ENCODE results near the gene RABEP2.
"Not testable (repeated sequence)": the region's sequence is repeated elsewhere in the genome, so short reads cannot be mapped to it uniquely, and the experiment has no call there.

The RABEP2 gene

GRCh38 chr16:28876973-28877654 is 47.9 kb downstream of the RABEP2 start:
- peak; percentile 13 for DNase-seq

GRCh38 chr16:28876019-28876659 is 48.9 kb downstream of the RABEP2 start:
- no peak for DNase-seq

- no peak for DNase-seq
Observed at GRCh38 chr16:28875134-28876018, 49.7 kb downstream of the RABEP2 start.

GRCh38 chr16:28874406-28874805 is 50.6 kb downstream of the RABEP2 start:
- DNase-seq: no peak

- DNase-seq: no peak
Observed at GRCh38 chr16:28873543-28874201, 51.4 kb downstream of the RABEP2 start.

GRCh38 chr16:28872952-28873351 is 52.1 kb downstream of the RABEP2 start:
- no peak for DNase-seq

- no peak for DNase-seq
Observed at GRCh38 chr16:28869201-28869600, 55.8 kb downstream of the RABEP2 start.

- not testable (repeated sequence) for DNase-seq
Observed at GRCh38 chr16:28867646-28868045, 57.4 kb downstream of the RABEP2 start.

- no peak for DNase-seq
Observed at GRCh38 chr16:28867241-28867640, 57.8 kb downstream of the RABEP2 start.

GRCh38 chr16:28866454-28866804 is 58.6 kb downstream of the RABEP2 start:
- DNase-seq: no peak

GRCh38 chr16:28865722-28866453 is 59.1 kb downstream of the RABEP2 start:
- no peak for DNase-seq

GRCh38 chr16:28865001-28865688 is 59.9 kb downstream of the RABEP2 start:
- DNase-seq: no peak

GRCh38 chr16:28863929-28864793 is 60.9 kb downstream of the RABEP2 start:
- DNase-seq: no peak

- no peak for DNase-seq
Observed at GRCh38 chr16:28859326-28859725, 65.7 kb downstream of the RABEP2 start.

GRCh38 chr16:28858421-28858820 is 66.6 kb downstream of the RABEP2 start:
- DNase-seq: no peak

Data from NCI-H2171 treated with DMSO at 0.1 percent for 48 hours (cell line).